ENCODE results near the gene PLD5. TPM values are rescaled to one million over a fixed set of nuclear protein-coding genes. Genes with fewer than 3 reads are reported as not detected.
"Not testable (repeated sequence)": the region's sequence is repeated elsewhere in the genome, so short reads cannot be mapped to it uniquely, and the experiment has no call there.

Gene PLD5
- polyA plus RNA-seq, 1 donor, result 0.36 TPM

- not testable (repeated sequence) for DNase-seq
These were observed 215.8 kb downstream of the PLD5 start for GRCh38 chr1:242308681-242309080.

GRCh38 chr1:242293781-242294180 is 230.7 kb downstream of the PLD5 start:
- WGBS (ENCODE audit: insufficient coverage, low lambda C conversion rate), result no CpG with 5 or more reads among the region's 1 CpG

More at GRCh38 chr1:242308681-242309080, 215.8 kb downstream of the PLD5 start:
- not testable (repeated sequence) for H3K36me3 ChIP-seq (ENCODE audit: control insufficient read depth, insufficient read depth, low read length); H3K27me3 ChIP-seq (ENCODE audit: control insufficient read depth, insufficient read depth, low read length); H3K4me3 ChIP-seq (ENCODE audit: low read length); H3K4me1 ChIP-seq (ENCODE audit: control insufficient read depth, insufficient read depth, low read length); H3K27ac ChIP-seq (ENCODE audit: low read length); H3K9me3 ChIP-seq (ENCODE audit: control insufficient read depth, low read depth, low read length)
- WGBS (ENCODE audit: insufficient coverage, low lambda C conversion rate), result 100% methylated on average over 1 of the region's 7 CpGs

GRCh38 chr1:242288067-242288466 is 236.4 kb downstream of the PLD5 start:
- DNase-seq; H3K9me3 ChIP-seq (ENCODE audit: control insufficient read depth, low read depth, low read length); H3K4me3 ChIP-seq (ENCODE audit: low read length); H3K27ac ChIP-seq (ENCODE audit: low read length); H3K27me3 ChIP-seq (ENCODE audit: control insufficient read depth, insufficient read depth, low read length); H3K4me1 ChIP-seq (ENCODE audit: control insufficient read depth, insufficient read depth, low read length); H3K36me3 ChIP-seq (ENCODE audit: control insufficient read depth, insufficient read depth, low read length): not testable (repeated sequence)
- WGBS (ENCODE audit: insufficient coverage, low lambda C conversion rate), result no CpG with 5 or more reads among the region's 3 CpGs

More at GRCh38 chr1:242293781-242294180, 230.7 kb downstream of the PLD5 start:
- not testable (repeated sequence) for H3K27ac ChIP-seq (ENCODE audit: low read length); DNase-seq; H3K4me1 ChIP-seq (ENCODE audit: control insufficient read depth, insufficient read depth, low read length); H3K27me3 ChIP-seq (ENCODE audit: control insufficient read depth, insufficient read depth, low read length); H3K9me3 ChIP-seq (ENCODE audit: control insufficient read depth, low read depth, low read length); H3K36me3 ChIP-seq (ENCODE audit: control insufficient read depth, insufficient read depth, low read length); H3K4me3 ChIP-seq (ENCODE audit: low read length)

GRCh38 chr1:242282758-242283485 is 241.6 kb downstream of the PLD5 start:
- H3K4me3 ChIP-seq (ENCODE audit: low read length); H3K27ac ChIP-seq (ENCODE audit: low read length); H3K4me1 ChIP-seq (ENCODE audit: control insufficient read depth, insufficient read depth, low read length); H3K36me3 ChIP-seq (ENCODE audit: control insufficient read depth, insufficient read depth, low read length); H3K9me3 ChIP-seq (ENCODE audit: control insufficient read depth, low read depth, low read length); DNase-seq; H3K27me3 ChIP-seq (ENCODE audit: control insufficient read depth, insufficient read depth, low read length): not testable (repeated sequence)
- WGBS (ENCODE audit: insufficient coverage, low lambda C conversion rate), result 60% methylated on average over 1 of the region's 5 CpGs

- H3K27me3 ChIP-seq (ENCODE audit: control insufficient read depth, insufficient read depth, low read length); H3K36me3 ChIP-seq (ENCODE audit: control insufficient read depth, insufficient read depth, low read length); DNase-seq; H3K4me3 ChIP-seq (ENCODE audit: low read length); H3K4me1 ChIP-seq (ENCODE audit: control insufficient read depth, insufficient read depth, low read length); H3K27ac ChIP-seq (ENCODE audit: low read length); H3K9me3 ChIP-seq (ENCODE audit: control insufficient read depth, low read depth, low read length): not testable (repeated sequence)
- 46% methylated on average over 2 of the region's 3 CpGs for WGBS (ENCODE audit: insufficient coverage, low lambda C conversion rate)
These were observed 246.1 kb downstream of the PLD5 start for GRCh38 chr1:242278406-242278805.

- no CpG with 5 or more reads among the region's 6 CpGs for WGBS (ENCODE audit: insufficient coverage, low lambda C conversion rate)
- DNase-seq; H3K27me3 ChIP-seq (ENCODE audit: control insufficient read depth, insufficient read depth, low read length); H3K36me3 ChIP-seq (ENCODE audit: control insufficient read depth, insufficient read depth, low read length); H3K9me3 ChIP-seq (ENCODE audit: control insufficient read depth, low read depth, low read length); H3K27ac ChIP-seq (ENCODE audit: low read length); H3K4me3 ChIP-seq (ENCODE audit: low read length); H3K4me1 ChIP-seq (ENCODE audit: control insufficient read depth, insufficient read depth, low read length): not testable (repeated sequence)
These were observed 247.7 kb downstream of the PLD5 start for GRCh38 chr1:242276769-242277168.

GRCh38 chr1:242267004-242267403 is 257.5 kb downstream of the PLD5 start:
- H3K36me3 ChIP-seq (ENCODE audit: control insufficient read depth, insufficient read depth, low read length); H3K9me3 ChIP-seq (ENCODE audit: control insufficient read depth, low read depth, low read length); DNase-seq; H3K27ac ChIP-seq (ENCODE audit: low read length); H3K27me3 ChIP-seq (ENCODE audit: control insufficient read depth, insufficient read depth, low read length); H3K4me1 ChIP-seq (ENCODE audit: control insufficient read depth, insufficient read depth, low read length); H3K4me3 ChIP-seq (ENCODE audit: low read length): not testable (repeated sequence)
- WGBS (ENCODE audit: insufficient coverage, low lambda C conversion rate), result 100% methylated on average over 1 of the region's 2 CpGs

GRCh38 chr1:242264419-242264818 is 260.1 kb downstream of the PLD5 start:
- not testable (repeated sequence) for H3K4me3 ChIP-seq (ENCODE audit: low read length); H3K4me1 ChIP-seq (ENCODE audit: control insufficient read depth, insufficient read depth, low read length); H3K27me3 ChIP-seq (ENCODE audit: control insufficient read depth, insufficient read depth, low read length); H3K9me3 ChIP-seq (ENCODE audit: control insufficient read depth, low read depth, low read length); H3K36me3 ChIP-seq (ENCODE audit: control insufficient read depth, insufficient read depth, low read length); H3K27ac ChIP-seq (ENCODE audit: low read length); DNase-seq
- no CpG with 5 or more reads among the region's 7 CpGs for WGBS (ENCODE audit: insufficient coverage, low lambda C conversion rate)

- H3K27me3 ChIP-seq (ENCODE audit: control insufficient read depth, insufficient read depth, low read length), result no peaks in the 10 kb centered on the region
- no CpG with 5 or more reads among the region's 5 CpGs for WGBS (ENCODE audit: insufficient coverage, low lambda C conversion rate)
- H3K27ac ChIP-seq (ENCODE audit: low read length), result no peak overlapping the region
- H3K36me3 ChIP-seq (ENCODE audit: control insufficient read depth, insufficient read depth, low read length), result no peaks in the 10 kb centered on the region
- no peak overlapping the region for H3K4me3 ChIP-seq (ENCODE audit: low read length)
- no peaks in the 10 kb centered on the region for H3K4me1 ChIP-seq (ENCODE audit: control insufficient read depth, insufficient read depth, low read length)
- DNase-seq, result no peak
- no peaks in the 10 kb centered on the region for H3K9me3 ChIP-seq (ENCODE audit: control insufficient read depth, low read depth, low read length)
These were observed 279.2 kb downstream of the PLD5 start for GRCh38 chr1:242245255-242245654.

GRCh38 chr1:242243472-242243871 is 281.0 kb downstream of the PLD5 start:
- H3K9me3 ChIP-seq (ENCODE audit: control insufficient read depth, low read depth, low read length), result no peaks in the 10 kb centered on the region
- WGBS (ENCODE audit: insufficient coverage, low lambda C conversion rate), result 100% methylated on average over 1 of the region's 1 CpG
- no peak overlapping the region for H3K4me3 ChIP-seq (ENCODE audit: low read length)
- H3K27me3 ChIP-seq (ENCODE audit: control insufficient read depth, insufficient read depth, low read length), result no peaks in the 10 kb centered on the region
- no peak for DNase-seq
- H3K4me1 ChIP-seq (ENCODE audit: control insufficient read depth, insufficient read depth, low read length), result no peaks in the 10 kb centered on the region
- no peak overlapping the region for H3K27ac ChIP-seq (ENCODE audit: low read length)
- H3K36me3 ChIP-seq (ENCODE audit: control insufficient read depth, insufficient read depth, low read length), result no peaks in the 10 kb centered on the region

- H3K36me3 ChIP-seq (ENCODE audit: control insufficient read depth, insufficient read depth, low read length), result no peaks in the 10 kb centered on the region
- no peaks in the 10 kb centered on the region for H3K27me3 ChIP-seq (ENCODE audit: control insufficient read depth, insufficient read depth, low read length)
- H3K4me3 ChIP-seq (ENCODE audit: low read length), result no peak overlapping the region
- H3K27ac ChIP-seq (ENCODE audit: low read length), result no peak overlapping the region
- H3K9me3 ChIP-seq (ENCODE audit: control insufficient read depth, low read depth, low read length), result no peaks in the 10 kb centered on the region
- H3K4me1 ChIP-seq (ENCODE audit: control insufficient read depth, insufficient read depth, low read length), result no peaks in the 10 kb centered on the region
- WGBS (ENCODE audit: insufficient coverage, low lambda C conversion rate), result 100% methylated on average over 2 of the region's 6 CpGs
- DNase-seq, result no peak
These were observed 281.5 kb downstream of the PLD5 start for GRCh38 chr1:242242983-242243382.

All from large intestine (tissue), 3 donors.